ENCODE results near the gene STAC3.

- TF ChIP-seq CTCF (IDR thresholded peaks at IDR 0.05) (no peak), POLR2A (IDR thresholded peaks at IDR 0.05) (no peak)
These were observed 22.5 kb upstream of the STAC3 start for GRCh38 chr12:57273516-57273915.

Measured in adrenal gland (tissue), 5 donors.